NCI-H524 treated with DMSO at 0.1 percent for 48 hours (cell line): ENCODE results near the gene DENND1B.

Experiments
- DNase-seq: peaks from one replicate; lab custom pipeline; 2025; lab: John Stamatoyannopoulos, UW

DENND1B gene, protein sequence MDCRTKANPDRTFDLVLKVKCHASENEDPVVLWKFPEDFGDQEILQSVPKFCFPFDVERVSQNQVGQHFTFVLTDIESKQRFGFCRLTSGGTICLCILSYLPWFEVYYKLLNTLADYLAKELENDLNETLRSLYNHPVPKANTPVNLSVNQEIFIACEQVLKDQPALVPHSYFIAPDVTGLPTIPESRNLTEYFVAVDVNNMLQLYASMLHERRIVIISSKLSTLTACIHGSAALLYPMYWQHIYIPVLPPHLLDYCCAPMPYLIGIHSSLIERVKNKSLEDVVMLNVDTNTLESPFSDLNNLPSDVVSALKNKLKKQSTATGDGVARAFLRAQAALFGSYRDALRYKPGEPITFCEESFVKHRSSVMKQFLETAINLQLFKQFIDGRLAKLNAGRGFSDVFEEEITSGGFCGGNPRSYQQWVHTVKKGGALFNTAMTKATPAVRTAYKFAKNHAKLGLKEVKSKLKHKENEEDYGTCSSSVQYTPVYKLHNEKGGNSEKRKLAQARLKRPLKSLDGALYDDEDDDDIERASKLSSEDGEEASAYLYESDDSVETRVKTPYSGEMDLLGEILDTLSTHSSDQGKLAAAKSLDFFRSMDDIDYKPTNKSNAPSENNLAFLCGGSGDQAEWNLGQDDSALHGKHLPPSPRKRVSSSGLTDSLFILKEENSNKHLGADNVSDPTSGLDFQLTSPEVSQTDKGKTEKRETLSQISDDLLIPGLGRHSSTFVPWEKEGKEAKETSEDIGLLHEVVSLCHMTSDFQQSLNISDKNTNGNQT

DNA sequence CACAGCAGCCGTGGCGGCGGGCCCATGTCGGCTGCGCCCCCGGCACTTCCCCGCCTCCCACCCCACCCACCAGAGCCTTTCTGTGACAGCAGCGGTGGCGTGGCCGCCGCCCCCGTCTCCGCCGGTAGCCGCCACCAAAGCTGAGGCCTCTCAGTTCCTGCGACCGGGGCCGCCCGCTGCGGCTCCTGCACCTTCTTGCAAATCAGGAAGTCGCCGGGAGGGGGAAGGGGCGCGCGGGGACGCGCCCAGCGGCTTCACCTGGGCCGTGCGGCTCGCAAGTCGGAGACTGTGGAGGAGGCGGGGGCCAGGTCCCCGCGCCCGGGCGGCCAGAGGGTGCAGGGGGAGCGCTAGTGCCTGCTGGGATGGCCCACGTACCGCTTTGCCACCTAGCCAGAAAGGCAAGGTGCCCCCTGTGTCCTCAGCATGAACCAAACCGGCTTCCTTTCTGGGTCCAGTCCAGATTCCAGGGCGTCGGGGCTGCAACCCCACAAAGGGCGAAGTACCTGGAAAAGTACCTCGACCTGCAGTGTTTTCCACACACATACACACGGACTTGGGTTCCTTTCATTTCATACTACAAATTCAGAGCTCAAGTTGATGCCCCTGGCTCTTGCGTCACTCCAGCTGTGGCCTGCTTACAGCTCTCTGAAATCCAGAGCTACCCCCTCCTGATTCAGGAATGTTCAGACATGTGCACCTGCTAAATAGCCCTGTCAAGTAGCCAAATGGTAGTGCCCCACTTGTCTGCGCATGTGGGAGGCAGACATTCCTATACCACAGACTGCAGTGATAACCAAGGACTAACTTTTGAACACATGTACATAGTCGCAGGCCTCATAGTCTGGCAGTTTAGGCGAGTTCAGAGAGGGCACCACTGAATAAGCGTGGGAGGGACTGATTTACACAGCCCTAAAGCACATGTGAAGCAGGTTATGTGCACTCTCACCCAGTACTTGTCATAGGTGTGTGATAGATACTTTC, at the start of gene DENND1B:
Gene DENND1B (minus strand): TSS at position 199 of the 981 bp plus-strand sequence. CDS start 325 bp downstream, outside the sequence.
- DNase-seq = no peak

DNA sequence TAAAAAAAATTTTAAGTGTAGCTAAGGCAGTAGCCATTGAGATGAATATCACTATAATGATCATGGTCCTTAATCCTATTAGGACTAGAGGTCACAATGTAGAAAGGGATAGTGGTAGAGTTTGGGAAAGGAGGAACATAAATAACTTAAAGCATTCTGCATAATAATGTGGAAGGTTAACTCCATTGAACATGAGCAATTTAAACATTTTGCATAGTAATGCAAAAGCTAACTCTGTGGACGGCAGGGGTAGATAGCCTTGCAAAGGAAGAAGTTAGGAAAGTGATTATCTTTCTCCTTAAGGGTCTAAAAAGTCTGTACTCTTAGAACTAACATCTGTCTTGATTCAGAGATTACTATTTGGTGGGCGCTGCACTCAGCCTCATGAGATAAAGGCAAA, 39.0 kb upstream of the DENND1B start:
- DNase-seq = no peak

DNA sequence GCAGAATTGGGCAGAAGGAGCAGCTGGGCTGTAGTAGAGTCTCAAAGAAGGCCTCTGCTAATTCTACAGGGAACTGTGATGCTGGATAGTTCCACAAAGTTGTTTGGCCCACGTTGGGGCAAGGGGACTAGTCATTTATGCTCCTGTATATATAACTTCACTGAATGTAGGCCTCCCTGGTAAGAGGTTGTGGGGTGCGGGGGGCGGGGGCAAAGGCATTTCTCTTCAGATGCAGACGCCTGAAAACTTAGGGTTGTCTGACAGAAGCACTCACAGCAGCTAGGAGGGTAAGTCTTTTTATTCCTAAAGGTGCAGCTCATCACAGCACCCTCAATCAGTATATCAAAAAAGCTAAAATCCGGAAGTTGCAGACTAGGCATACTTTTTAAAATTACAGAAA, 38.5 kb upstream of the DENND1B start:
- DNase-seq = no peak

DNA sequence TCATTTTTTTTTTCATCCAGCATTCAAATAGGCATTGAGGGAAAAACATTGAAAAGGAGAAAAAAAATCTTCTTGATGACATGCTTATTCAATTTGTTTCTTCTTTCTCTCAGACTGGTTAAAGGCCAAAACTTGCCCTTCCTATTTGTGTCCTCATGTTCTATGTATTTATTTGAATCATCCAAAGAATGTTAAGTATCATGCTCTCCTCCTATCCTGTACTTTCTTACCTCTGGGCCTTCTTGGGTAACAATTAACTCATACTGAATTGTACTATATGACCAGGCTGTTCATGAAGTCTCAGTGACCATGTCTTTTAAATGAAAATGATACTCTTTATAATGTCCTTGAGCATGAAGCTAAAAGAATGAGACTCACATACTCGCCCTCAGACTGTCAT, 36.5 kb upstream of the DENND1B start:
- no peak for DNase-seq

DNA sequence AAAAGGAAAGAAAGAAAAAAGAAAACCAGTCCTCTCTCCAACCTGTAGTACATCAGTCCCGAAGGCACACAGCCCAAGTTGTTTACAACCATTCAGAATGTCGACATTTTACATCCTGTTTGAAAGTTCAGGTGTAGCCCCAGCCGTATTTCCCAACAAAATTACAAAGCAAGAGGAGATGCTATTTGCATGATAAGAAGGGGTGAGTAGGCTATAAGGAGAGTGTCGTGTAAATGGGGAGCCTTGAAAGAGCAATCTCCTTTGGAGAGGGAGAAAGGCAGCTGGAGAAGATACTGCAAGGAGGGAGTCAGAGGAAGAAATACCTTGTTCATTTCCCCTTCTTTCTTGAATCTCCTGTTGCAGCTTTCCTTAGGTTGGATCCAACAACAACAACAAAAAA, 35.5 kb upstream of the DENND1B start:
- DNase-seq = no peak

DNA sequence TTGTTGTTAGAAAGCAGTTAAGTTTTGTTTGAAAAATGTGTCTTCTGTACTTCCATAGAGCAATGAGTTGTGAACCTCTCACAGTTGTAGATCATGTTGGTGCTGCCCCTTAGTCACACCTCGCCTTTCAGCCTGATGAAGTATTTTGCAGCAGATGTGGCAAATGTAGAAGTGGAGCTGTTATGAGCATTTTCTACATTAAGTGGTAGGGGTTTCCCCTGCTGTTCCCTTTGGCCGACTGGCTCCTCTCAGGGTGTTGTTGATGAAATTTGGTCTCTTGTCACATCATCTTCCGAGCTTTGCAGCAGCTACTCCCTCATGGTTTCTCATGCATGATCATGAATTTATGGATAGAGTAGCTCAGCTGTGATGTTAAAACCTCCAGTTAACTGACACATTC, 33.6 kb upstream of the DENND1B start:
- DNase-seq = peak; percentile 43

DNA sequence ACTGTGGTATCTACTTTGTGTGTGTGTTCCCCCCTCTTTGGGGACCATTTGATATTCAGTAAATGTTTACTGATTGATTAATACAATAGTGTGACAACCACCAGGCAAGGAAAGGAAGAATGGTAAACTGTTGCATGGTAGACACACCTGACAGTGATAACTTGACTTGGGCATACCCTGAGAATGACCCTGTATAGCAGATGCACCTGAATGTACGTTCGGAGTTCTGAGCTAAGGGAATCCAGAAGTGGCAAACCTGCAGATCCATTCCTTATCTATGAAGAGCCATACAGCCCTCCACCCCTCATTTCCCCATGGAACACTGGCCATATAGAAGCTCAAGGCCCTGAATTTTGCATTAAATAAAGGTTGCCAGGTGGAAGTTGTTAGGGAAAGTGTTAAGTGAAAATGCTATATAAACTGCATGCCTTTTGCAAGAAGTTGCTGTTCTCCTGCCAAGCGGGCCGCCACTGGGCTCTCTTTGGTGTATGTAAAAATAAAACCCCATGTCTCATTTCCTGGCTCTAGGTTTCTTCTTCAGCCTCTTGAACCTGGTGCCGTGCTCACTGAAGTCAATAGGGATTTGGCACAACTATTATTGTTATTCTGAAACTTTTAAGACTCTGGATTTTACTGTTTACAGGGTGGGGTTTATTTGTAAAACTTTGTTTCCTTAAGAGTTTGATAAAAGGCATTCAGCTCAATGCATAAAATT, 32.6 kb upstream of the DENND1B start:
- no peak for DNase-seq

DNA sequence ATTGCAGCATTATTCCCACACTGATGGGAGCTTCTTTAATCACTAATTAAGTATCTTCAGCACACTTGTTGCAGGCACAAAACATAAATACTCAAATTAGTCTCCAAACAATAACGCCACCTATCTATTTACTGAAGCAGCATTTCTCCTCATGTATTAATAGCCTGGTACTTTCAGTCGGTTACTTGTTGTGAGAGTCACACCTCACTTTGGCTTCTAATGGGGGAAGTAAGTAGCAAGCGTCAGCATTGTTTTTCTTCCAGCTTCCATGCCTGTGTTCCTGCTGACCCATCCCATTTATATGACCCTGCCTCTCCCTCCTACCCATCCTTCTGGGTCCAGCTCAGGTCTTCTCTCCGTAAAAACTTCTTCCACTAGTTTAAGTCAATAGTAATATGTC, 31.9 kb upstream of the DENND1B start:
- no peak for DNase-seq

DNA sequence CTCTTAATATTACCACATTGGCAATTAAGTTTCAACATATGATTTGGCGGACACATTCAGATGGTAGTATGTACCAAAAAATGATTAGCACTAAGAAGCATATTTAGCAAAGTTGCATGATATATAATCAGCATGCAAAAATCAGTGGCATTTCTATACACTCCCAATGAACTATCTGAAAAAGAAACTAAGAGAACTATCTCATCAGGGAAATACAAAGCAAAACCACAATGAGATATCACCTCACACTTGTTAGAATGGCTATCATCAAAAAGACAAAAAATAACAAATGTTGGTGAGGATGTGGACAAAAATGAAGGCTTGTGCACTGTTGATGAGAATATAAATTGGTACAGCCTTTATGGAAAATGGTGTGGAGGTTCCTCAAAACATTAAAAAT, 31.4 kb upstream of the DENND1B start:
- no peak for DNase-seq

DNA sequence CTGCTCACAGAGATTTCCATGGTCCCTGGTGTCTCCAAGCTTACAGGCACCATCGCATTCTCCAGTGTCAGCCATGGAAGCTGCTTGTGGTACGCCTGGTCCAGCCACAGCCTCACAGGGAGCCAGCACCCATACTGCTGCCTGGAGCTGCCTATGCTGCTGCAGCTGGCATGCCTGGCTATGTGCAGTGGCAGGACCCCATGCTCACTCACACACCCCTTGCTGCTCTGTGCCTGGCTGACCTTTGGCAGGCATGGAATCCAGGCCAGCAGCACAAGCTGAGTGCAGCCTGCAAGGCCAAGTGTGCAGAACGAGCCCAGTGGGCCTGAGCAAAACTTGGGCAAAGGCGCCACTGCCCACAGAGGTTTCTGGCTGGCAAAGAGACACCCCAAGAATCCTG, 26.4 kb upstream of the DENND1B start:
- DNase-seq = no peak

DNA sequence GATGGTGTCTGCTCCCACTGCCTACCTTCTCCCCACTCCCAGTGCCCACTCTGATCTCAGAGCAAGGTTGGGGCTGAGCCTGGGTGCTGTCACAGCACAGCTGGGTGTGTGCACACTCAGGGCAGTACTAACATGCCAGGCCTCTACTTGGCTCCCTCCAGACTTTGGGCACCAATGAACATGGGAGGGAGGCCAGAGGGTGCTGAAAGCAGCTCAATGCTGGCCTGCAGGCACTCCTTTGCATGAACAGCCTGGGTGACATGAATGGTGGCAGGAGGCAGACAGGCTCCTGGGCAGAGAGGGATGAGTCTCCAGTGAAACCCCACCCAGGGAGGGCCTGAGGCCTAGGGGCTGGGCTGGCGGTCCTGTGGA, 25.8 kb upstream of the DENND1B start:
- no peak for DNase-seq

DNA sequence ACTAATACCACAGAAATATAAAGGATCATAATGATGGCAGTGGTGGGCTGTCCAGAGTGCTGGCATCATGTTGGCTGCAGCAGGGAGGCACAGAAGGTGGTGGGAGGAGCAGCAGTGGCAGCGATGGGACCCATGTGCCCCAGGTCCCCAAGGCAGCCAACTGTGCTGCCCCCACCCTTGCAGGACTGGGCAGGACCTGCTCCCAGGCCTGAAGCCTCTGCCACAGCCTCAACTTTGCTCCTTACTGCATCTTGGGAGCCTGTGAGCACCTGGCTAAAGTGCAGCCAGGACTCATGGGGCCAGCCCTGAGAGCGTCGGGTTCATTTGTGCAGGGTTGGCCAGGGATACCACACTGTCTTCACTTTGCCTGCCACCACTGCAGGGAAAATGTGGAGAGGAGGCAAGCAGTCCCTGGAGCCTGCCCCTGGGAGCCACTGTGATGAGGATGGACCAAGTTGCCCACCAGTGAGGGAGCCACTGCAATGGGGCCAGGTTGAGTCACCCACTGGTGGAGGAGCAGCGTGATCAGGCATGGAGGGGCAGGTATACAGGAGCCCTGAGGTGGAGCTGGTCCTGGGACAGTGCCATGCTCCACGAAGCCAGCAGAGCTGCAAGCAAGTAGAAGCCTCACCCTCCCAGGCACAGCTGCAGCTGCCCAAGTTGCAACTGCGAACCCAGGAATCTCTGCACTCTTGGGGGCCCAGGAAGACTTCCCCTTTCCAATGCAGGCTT, 25.3 kb upstream of the DENND1B start:
- no peak for DNase-seq

DNA sequence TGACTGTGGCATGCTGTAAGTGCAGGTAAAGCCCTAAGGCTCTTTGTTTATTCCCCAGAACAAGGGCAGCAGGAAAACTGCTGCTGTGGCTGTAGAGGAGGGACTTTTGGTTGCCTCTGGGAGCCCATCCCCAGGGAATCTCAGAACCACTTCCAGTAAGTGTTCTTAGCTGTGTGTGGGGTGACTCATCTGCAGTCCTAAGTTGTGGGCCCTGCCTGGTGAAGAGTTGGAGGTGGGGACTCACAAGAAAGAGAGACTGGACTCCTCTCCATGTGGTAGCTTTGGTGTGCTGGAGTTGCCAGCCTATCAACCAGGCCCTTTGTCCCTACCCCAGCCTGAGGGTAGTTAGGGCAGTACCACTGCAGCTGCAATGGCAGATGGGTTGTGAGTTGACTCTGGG, 24.0 kb upstream of the DENND1B start:
- no peak for DNase-seq

DNA sequence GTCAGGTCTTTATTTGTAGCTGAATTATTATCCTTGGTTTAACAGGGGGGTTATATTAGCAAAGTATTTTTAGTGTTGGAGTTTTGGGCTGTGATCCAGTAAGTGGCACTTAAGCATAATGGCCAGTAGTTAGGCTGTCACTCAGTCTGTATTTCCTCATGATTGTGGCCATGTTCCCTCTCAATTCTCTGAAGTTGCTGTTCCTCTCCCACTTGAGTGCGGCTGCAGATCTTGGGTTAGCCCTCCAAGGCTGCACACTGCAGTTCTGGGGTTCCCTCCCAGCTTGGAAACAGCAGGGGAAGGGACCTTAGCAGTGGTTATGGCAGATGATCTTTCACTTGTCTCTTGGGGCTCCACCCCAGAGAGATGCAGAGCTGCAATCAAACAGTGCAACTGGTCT, 23.2 kb upstream of the DENND1B start:
- DNase-seq = no peak

DNA sequence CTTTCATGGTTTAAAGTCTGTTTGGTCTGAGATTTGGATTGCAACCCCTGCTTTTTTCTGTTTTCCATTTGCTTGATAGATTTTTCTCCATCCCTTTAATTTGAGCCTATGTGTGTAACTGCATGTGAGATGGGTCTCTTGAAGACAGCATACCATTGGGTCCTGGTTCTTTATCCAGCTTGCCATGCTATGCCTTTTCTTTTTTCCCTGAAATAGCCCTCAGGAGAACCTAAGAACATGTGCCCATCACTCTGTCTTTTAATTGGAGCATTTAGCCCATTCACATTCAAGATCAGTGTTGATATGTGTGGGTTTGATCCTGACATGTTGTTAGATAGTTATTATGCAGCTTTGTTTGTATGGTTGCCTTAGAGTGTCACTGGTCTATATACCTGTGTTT, 21.7 kb upstream of the DENND1B start:
- no peak for DNase-seq

DNA sequence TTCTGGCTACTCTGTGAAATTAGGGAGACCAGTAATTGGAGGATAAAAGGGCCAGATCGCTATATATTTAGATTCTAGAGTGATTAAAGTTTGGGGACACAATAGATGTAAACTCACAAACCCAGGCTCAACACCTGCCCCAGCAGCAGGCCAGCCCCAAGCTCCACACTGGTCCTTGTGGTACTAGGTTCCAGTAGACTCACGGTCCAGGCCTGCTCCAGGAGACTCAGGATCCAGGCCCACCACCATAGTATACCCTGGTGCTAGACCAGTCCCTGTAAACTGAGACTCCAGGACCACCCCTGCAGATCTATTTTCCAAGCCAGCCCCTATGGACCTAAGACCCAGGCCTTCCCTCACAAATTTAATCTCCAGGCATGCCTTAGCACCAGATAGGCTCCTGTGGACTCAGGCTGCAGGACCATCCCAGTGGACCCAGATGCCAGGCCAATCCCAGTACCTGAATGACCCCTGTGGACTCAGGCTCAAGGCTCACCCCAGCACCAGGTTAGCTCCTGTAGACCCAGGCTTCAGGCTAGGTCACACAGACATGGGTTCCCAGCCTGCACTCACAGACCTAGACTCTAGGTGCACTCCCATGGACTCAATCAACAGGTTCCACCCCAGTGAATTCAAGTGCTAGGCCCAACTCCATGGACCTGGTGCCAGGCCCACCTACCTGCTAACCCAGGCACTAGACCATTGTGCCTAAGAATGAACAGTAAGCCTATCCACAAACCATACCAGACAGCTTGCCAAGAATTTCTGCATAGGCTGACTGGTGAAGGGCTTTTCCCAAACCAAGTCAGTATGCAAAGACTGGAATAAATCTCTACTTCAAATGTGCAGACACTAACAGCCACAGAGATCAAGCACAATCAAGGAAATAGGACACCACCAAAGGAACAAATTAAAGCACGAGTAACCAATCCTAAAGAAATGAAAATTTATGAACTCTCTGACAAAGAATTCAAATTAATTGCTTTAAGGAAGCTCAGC, 13.8 kb upstream of the DENND1B start:
- DNase-seq = no peak

DNA sequence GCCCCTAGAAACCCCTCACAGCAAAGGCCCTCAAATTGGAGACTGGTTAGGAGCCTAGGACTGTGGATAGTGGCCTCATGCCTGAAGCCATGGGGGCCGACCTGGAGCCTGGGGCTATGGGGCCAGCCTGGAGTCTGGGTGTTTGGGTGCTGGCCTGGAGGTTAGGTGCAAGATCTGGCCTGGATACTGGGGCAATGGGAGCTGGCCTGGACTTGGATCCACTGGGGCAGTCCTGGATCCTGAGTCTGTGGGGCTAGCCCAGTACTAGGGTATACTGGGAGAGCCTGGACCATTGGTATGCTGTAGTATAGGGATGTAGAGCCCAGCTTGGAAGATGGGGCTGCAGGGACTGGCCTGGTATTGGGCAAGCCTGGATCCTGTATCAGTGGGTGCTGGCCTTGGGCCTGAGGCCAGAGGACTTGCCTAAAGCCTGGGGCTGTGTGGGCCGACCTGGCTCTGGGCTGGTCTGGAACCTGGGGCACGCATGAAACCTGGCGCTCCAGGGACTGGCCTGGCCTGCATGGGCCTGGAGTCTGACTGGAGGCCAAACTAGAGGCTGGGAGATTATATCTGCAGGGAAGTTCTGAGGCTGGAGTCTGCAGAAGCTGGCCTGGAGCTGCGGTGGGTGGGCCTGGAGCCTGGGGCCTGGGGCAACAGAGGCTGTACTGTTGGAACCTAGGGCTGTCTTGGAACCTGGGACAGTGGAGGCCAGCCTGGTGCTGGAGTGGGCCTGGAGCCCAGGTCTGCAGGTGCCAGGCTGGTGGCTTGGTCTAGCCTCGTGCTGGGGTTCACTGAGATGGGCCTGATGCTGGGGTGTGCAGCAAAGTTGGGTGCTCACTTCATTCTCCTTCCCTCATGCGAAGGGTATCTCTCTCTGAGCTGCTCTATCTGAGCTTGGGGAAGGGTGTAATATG, 12.6 kb upstream of the DENND1B start:
- DNase-seq = no peak

DNA sequence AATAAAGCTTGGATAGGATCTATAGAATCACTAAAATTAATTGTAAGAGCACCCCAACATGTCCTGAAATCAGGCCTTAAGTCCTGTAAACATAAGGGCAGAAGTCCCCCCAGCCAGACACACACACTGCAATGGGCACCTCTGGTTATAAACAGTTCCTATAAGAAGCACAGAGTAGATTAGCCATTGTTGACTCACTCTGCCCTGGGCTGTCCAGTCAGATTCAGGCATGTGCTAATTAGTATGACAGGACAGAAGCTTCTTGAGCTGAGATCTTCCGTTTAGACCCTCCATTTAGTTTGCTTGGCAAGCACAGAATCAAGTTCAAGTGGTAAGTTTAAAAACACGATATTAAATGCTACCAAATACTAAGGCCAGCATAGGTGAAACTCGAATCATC, 11.8 kb upstream of the DENND1B start:
- DNase-seq = no peak

DNA sequence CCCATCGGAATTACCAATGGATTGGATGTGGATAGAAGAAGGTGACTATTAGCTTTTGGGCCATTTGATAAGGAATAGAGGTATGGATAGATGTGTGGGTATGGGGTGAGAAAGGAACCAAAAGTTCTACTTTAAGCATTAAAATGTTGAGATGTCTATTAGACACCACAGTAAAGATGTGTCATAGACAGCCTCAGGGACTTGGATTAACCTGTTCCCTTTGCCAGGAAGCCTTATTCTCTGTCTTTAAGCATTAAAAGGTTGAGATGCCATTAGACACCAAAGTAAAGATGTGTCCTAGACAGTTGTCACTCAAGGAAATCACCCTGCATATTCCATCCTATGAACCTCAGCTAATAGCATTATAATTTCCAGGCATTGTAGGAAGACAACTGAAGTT, 11.0 kb upstream of the DENND1B start:
- no peak for DNase-seq
